Astrocyte (in vitro differentiated cells and primary cell): ENCODE measurements around the gene CALD1. TPM values are rescaled to one million over a fixed set of nuclear protein-coding genes. Genes with fewer than 3 reads are reported as not detected.

Source experiments
- DNase-seq: peaks from one replicate; pipeline ENCODE4 v3.0.0-alpha.2; 2010; ENCODE audit warnings: low read depth
- FAIRE-seq: peaks from 2 replicates; lab custom pipeline; 2011; peaks lifted over from hg19 to GRCh38; lab: Jason Lieb, UNC
- H2AFZ ChIP-seq: 2 replicates; pipeline ENCODE4 v1.6.0; 2012; ENCODE audit warnings: low read depth, low read length, inconsistent platforms
- H3K27ac ChIP-seq: 2 replicates; pipeline ENCODE4 v1.5.1; 2011; ENCODE audit warnings: low read depth, low read length, inconsistent platforms
- H3K27me3 ChIP-seq: 2 replicates; pipeline ENCODE4 v1.6.0; 2011; ENCODE audit warnings: low read length, inconsistent platforms; ENCODE audit not compliant: insufficient read depth
- H3K36me3 ChIP-seq: 2 replicates; pipeline ENCODE4 v1.5.1; 2011; ENCODE audit warnings: low read length, inconsistent platforms; ENCODE audit not compliant: insufficient read depth
- H3K4me1 ChIP-seq: 2 replicates; pipeline ENCODE4 v1.5.1; 2011; ENCODE audit warnings: low read length, inconsistent platforms; ENCODE audit not compliant: insufficient read depth
- H3K4me2 ChIP-seq: 2 replicates; pipeline ENCODE4 v1.6.0; 2012; ENCODE audit warnings: low read length, inconsistent platforms
- H3K4me3 ChIP-seq: 2 replicates; pipeline ENCODE4 v1.5.1; 2011; ENCODE audit warnings: low read depth, mild to moderate bottlenecking, low read length, inconsistent platforms; ENCODE audit not compliant: insufficient read depth
- H3K79me2 ChIP-seq: 2 replicates; pipeline ENCODE4 v1.6.0; 2012; ENCODE audit warnings: mild to moderate bottlenecking, low read length, inconsistent platforms; ENCODE audit not compliant: insufficient read depth
- H3K9ac ChIP-seq: 2 replicates; pipeline ENCODE4 v1.6.0; 2012; ENCODE audit warnings: mild to moderate bottlenecking, low read length, inconsistent platforms
- H3K9me3 ChIP-seq: 2 replicates; pipeline ENCODE4 v1.5.1; 2012; ENCODE audit warnings: low read depth, mild to moderate bottlenecking, low read length, inconsistent platforms; ENCODE audit not compliant: insufficient read depth
- H4K20me1 ChIP-seq: 2 replicates; pipeline ENCODE4 v1.6.0; 2012; ENCODE audit warnings: low read length, inconsistent platforms; ENCODE audit not compliant: insufficient read depth
- H3K27ac Mint-ChIP-seq: one replicate; pipeline ENCODE4 v1.8.0; 2021; ENCODE audit warnings: mild to moderate bottlenecking, mixed read lengths; ENCODE audit not compliant: unreplicated experiment
- H3K27me3 Mint-ChIP-seq: one replicate; pipeline ENCODE4 v1.8.0; 2021; ENCODE audit warnings: low read depth, mixed read lengths; ENCODE audit not compliant: unreplicated experiment
- H3K36me3 Mint-ChIP-seq: one replicate; pipeline ENCODE4 v1.8.0; 2021; ENCODE audit warnings: low read depth, mixed read lengths; ENCODE audit not compliant: unreplicated experiment
- H3K4me1 Mint-ChIP-seq: one replicate; pipeline ENCODE4 v1.8.0; 2021; ENCODE audit warnings: low read depth, mixed read lengths; ENCODE audit not compliant: unreplicated experiment
- H3K4me3 Mint-ChIP-seq: one replicate; pipeline ENCODE4 v1.8.0; 2021; ENCODE audit warnings: mild to moderate bottlenecking, moderate library complexity, mixed read lengths; ENCODE audit not compliant: unreplicated experiment
- H3K9me3 Mint-ChIP-seq: one replicate; pipeline ENCODE4 v1.8.0; 2021; ENCODE audit warnings: mild to moderate bottlenecking, mixed read lengths; ENCODE audit not compliant: unreplicated experiment
- CTCF ChIP-seq: IDR thresholded peaks from 2 replicates; pipeline ENCODE4 v1.5.1; 2011; ENCODE audit warnings: low read depth, mild to moderate bottlenecking, inconsistent platforms, low read length, moderate library complexity; ENCODE audit not compliant: insufficient read depth
- EZH2 ChIP-seq: IDR thresholded peaks from 2 replicates; pipeline ENCODE4 v1.6.1; 2012; ENCODE audit warnings: mild to moderate bottlenecking, low read length, inconsistent platforms; ENCODE audit not compliant: insufficient read depth
- total RNA-seq: library from RNA; stranded (reverse); gene quantifications from 2 replicates; pipeline ENCODE4 v1.2.1, GENCODE V29; 2021

CALD1 gene
- total RNA-seq, 1 donor from 2014 or later: 1,872 TPM

- H3K27me3 ChIP-seq: no peaks in the 10 kb centered on the region
- no peak overlapping the region for H2AFZ ChIP-seq
- H3K4me3 ChIP-seq: no peak overlapping the region
- no peak overlapping the region for H3K27ac ChIP-seq
- Mint-ChIP-seq H3K36me3 (peaks cover 17% of the 10 kb centered on the region), H3K27ac (peak overlapping the region; percentile 89), H3K4me1 (peaks cover 42% of the 10 kb centered on the region), H3K4me3 (no peak overlapping the region), H3K9me3 (no peaks in the 10 kb centered on the region), H3K27me3 (no peaks in the 10 kb centered on the region)
- H3K79me2 ChIP-seq: peaks cover 42% of the 10 kb centered on the region
- H3K4me2 ChIP-seq: no peak overlapping the region
- H4K20me1 ChIP-seq: peaks cover 50% of the 10 kb centered on the region
- no peaks in the 10 kb centered on the region for H3K9me3 ChIP-seq
- H3K4me1 ChIP-seq: no peaks in the 10 kb centered on the region
- no peak overlapping the region for H3K9ac ChIP-seq
- TF ChIP-seq CTCF (no peak), EZH2 (no peak)
- FAIRE-seq: no peak
- DNase-seq: no peak
- peaks cover 76% of the 10 kb centered on the region for H3K36me3 ChIP-seq
Measured at GRCh38 chr7:134948246-134948645, 168.8 kb downstream of the CALD1 start.

- no peak overlapping the region for H3K9ac ChIP-seq
- no peak for FAIRE-seq
Measured at GRCh38 chr7:134948736-134949135, 169.3 kb downstream of the CALD1 start.

More at GRCh38 chr7:134948736-134949135, 169.3 kb downstream of the CALD1 start:
- H3K79me2 ChIP-seq: peaks cover 40% of the 10 kb centered on the region
- no peak overlapping the region for H2AFZ ChIP-seq
- peak overlapping the region; percentile 89 for H3K27ac Mint-ChIP-seq
- H3K36me3 Mint-ChIP-seq: peaks cover 19% of the 10 kb centered on the region
- H3K9me3 ChIP-seq: no peaks in the 10 kb centered on the region
- H3K27me3 ChIP-seq: no peaks in the 10 kb centered on the region
- H4K20me1 ChIP-seq: peaks cover 55% of the 10 kb centered on the region
- DNase-seq: no peak
- no peaks in the 10 kb centered on the region for H3K27me3 Mint-ChIP-seq
- no peak overlapping the region for H3K4me3 ChIP-seq
- H3K9me3 Mint-ChIP-seq: no peaks in the 10 kb centered on the region
- H3K4me1 Mint-ChIP-seq: peaks cover 41% of the 10 kb centered on the region
- no peak overlapping the region for H3K4me3 Mint-ChIP-seq
- peaks cover 77% of the 10 kb centered on the region for H3K36me3 ChIP-seq
- TF ChIP-seq EZH2 (no peak), CTCF (no peak)
- no peak overlapping the region for H3K4me2 ChIP-seq
- peak overlapping the region; percentile 8 for H3K27ac ChIP-seq
- H3K4me1 ChIP-seq: no peaks in the 10 kb centered on the region
